HG03442 (cell line): ENCODE data around the gene C6orf136.
"Not testable (repeated sequence)": the region's sequence is repeated elsewhere in the genome, so short reads cannot be mapped to it uniquely, and the experiment has no call there.

Source experiments
- ATAC-seq: cut with Tn5 transposase; IDR thresholded peaks from one replicate; pipeline ENCODE4 v1.9.1; 2021; ENCODE audit warnings: mild to moderate bottlenecking, moderate library complexity; ENCODE audit not compliant: unreplicated experiment

Gene C6orf136

GRCh38 chr6:30657454-30657853 is 10.5 kb downstream of the C6orf136 start:
- ATAC-seq = no peak

- not testable (repeated sequence) for ATAC-seq
Observed at GRCh38 chr6:30657922-30658321, 11.0 kb downstream of the C6orf136 start.

- no peak for ATAC-seq
Observed at GRCh38 chr6:30664994-30665767, 18.2 kb downstream of the C6orf136 start.

- ATAC-seq = not testable (repeated sequence)
Observed at GRCh38 chr6:30666300-30666699, 19.4 kb downstream of the C6orf136 start.

GRCh38 chr6:30670760-30671527 is 24.0 kb downstream of the C6orf136 start:
- ATAC-seq = no peak

- peak; percentile 76 for ATAC-seq
Observed at GRCh38 chr6:30672445-30673253, 25.7 kb downstream of the C6orf136 start, which contains the start of gene DHX16. DHX16 (minus strand) TSS chr6:30673006; CDS start chr6:30672841, 165 bp downstream.

- no peak for ATAC-seq
Observed at GRCh38 chr6:30676660-30677285, 29.8 kb downstream of the C6orf136 start.

- ATAC-seq = peak; percentile 39
Observed at GRCh38 chr6:30678964-30679726, 32.2 kb downstream of the C6orf136 start.

- no peak for ATAC-seq
Observed at GRCh38 chr6:30679765-30680535, 33.0 kb downstream of the C6orf136 start.

- no peak for ATAC-seq
Observed at GRCh38 chr6:30681766-30682142, 34.8 kb downstream of the C6orf136 start.

GRCh38 chr6:30682143-30683117 is 35.5 kb downstream of the C6orf136 start:
- peak; percentile 38 for ATAC-seq

- no peak for ATAC-seq
Observed at GRCh38 chr6:30683183-30683979, 36.4 kb downstream of the C6orf136 start.

GRCh38 chr6:30683980-30684338 is 37.0 kb downstream of the C6orf136 start:
- ATAC-seq = no peak

- no peak for ATAC-seq
Observed at GRCh38 chr6:30684386-30685156, 37.6 kb downstream of the C6orf136 start.

GRCh38 chr6:30685157-30686008 is 38.5 kb downstream of the C6orf136 start:
- ATAC-seq = no peak
